ENCODE data around the gene TMEM203. TPM values are rescaled to one million over a fixed set of nuclear protein-coding genes. Genes with fewer than 3 reads are reported as not detected.

The TMEM203 gene
- total and polyA plus RNA-seq, 2 of the 13 experiments (the other 11 are each of a cell fraction or from before 2014, with no cell fraction given) = 23.4 to 36.7 TPM

GRCh38 chr9:137242269-137243203, 37.1 kb upstream of the TMEM203 start (continued):
- 0 out of 2 replicates have a peak, but pooled peaks have one; percentile 37 for TF ChIP-seq ZNF280D (CRISPR knock-in tag; IDR thresholded peaks at IDR 0.05)
- no peak for TF ChIP-seq SAP130 (CRISPR knock-in tag; IDR thresholded peaks at IDR 0.05; ENCODE audit: low read depth)
- TF ChIP-seq ATF7-NPFF (CRISPR knock-in tag; IDR thresholded peaks at IDR 0.05; ENCODE audit: low read depth) = peak; percentile 0; the same call in 1 of the 2 replicates
- TF ChIP-seq CREB3 (CRISPR knock-in tag; IDR thresholded peaks at IDR 0.05) = no peak
- TF ChIP-seq ZMYM4 (CRISPR knock-in tag; IDR thresholded peaks at IDR 0.05) = peak; percentile 13; the same call in 1 of the 2 replicates
- TF ChIP-seq HMG20B (CRISPR knock-in tag; conservative IDR thresholded peaks at IDR 0.05) = no peak
- no peak for TF ChIP-seq YEATS2 (CRISPR knock-in tag; IDR thresholded peaks at IDR 0.05; ENCODE audit: borderline replicate concordance)
- TF ChIP-seq KLF13 (CRISPR knock-in tag; IDR thresholded peaks at IDR 0.05) = no peak
- TF ChIP-seq MXI1 (IDR thresholded peaks at IDR 0.05; ENCODE audit: borderline replicate concordance, low read depth, low read length) = no peak
- TF ChIP-seq ZNF337 (CRISPR knock-in tag; IDR thresholded peaks at IDR 0.05; ENCODE audit: borderline replicate concordance, low read depth) = no peak
- no peak for TF ChIP-seq ZNF615 (CRISPR knock-in tag; IDR thresholded peaks at IDR 0.05; ENCODE audit: borderline replicate concordance)
- TF ChIP-seq ARID2 (CRISPR knock-in tag; IDR thresholded peaks at IDR 0.05; ENCODE audit: borderline replicate concordance) = no peak
- no peak for TF ChIP-seq ZNF260 (CRISPR knock-in tag; IDR thresholded peaks at IDR 0.05; ENCODE audit: borderline replicate concordance, low read depth)
- no peak for TF ChIP-seq ELF1 (CRISPR knock-in tag; IDR thresholded peaks at IDR 0.05)
- TF ChIP-seq MED8 (CRISPR knock-in tag; IDR thresholded peaks at IDR 0.05; ENCODE audit: insufficient replicate concordance) = no peak
- no peak for TF ChIP-seq CEBPB (IDR thresholded peaks at IDR 0.05; ENCODE audit: borderline replicate concordance, low read depth, low read length)
- TF ChIP-seq ZBTB21 (CRISPR knock-in tag; IDR thresholded peaks at IDR 0.05) = no peak
- TF ChIP-seq SMARCC2 (IDR thresholded peaks at IDR 0.05) = no peak
- 0 out of 2 replicates have a peak, but pooled peaks have one; percentile 5 for TF ChIP-seq NR2F6 (IDR thresholded peaks at IDR 0.05)
- TF ChIP-seq NR2F6 (CRISPR knock-in tag; IDR thresholded peaks at IDR 0.05) = no peak
- no peak for TF ChIP-seq ZNF572 (CRISPR knock-in tag; IDR thresholded peaks at IDR 0.05)
- no peak for TF ChIP-seq NKX3-1 (CRISPR knock-in tag; IDR thresholded peaks at IDR 0.05)
- TF ChIP-seq ZXDC (CRISPR knock-in tag; IDR thresholded peaks at IDR 0.05) = no peak
- 0 out of 2 replicates have a peak, but pooled peaks have one; percentile 12 for TF ChIP-seq MEIS1 (CRISPR knock-in tag; IDR thresholded peaks at IDR 0.05; ENCODE audit: borderline replicate concordance)
